Breast epithelium (tissue), 4 donors: Measurements from ENCODE around the gene ATP2A1. TPM values are rescaled to one million over a fixed set of nuclear protein-coding genes. Genes with fewer than 3 reads are reported as not detected.

Source experiments
- DNase-seq, 2 donors: peaks; one replicate each; pipeline ENCODE4 v3.0.0-alpha.2; 2019; ENCODE audit warnings: low spot score in 2 of 2
- H3K27ac ChIP-seq, 2 donors: fragments of 200-600 bp; sonication (generic) in 1 of 2; one replicate each; pipeline ENCODE4 v1.5.1; 2016 to 2019; ENCODE audit warnings: mild to moderate bottlenecking in 1 of 2
- H3K27me3 ChIP-seq, 2 donors: fragments of 200-600 bp; sonication (generic) in 1 of 2; one replicate each; pipeline versions ENCODE4 v1.5.1 to v1.6.0; 2017 to 2019; ENCODE audit warnings: control low read depth in 1 of 2, mild to moderate bottlenecking in 1 of 2
- H3K36me3 ChIP-seq: fragments of 200-600 bp; one replicate; pipeline ENCODE4 v1.5.1; 2019
- H3K4me1 ChIP-seq, 2 donors: fragments of 200-600 bp; sonication (generic); one replicate each; pipeline ENCODE4 v1.5.1; 2016 to 2019; ENCODE audit warnings: control low read depth in 1 of 2
- H3K4me3 ChIP-seq, 3 donors: fragments of 200-600 bp; sonication (generic); 1 replicate in 2 of 3; 2 replicates in 1 of 3; pipeline ENCODE4 v1.5.1; 2016 to 2019; ENCODE audit warnings: mild to moderate bottlenecking in 3 of 3, moderate library complexity in 2 of 3
- H3K9me3 ChIP-seq, 2 donors: fragments of 200-600 bp; sonication (generic) in 1 of 2; one replicate each; pipeline ENCODE4 v1.5.1; 2016 to 2019; ENCODE audit warnings: control low read depth in 1 of 2
- CTCF ChIP-seq, 3 donors: fragments of 450-650 bp; IDR thresholded peaks; one replicate each; pipeline ENCODE4 v1.5.1; 2016 to 2017; ENCODE audit warnings: antibody characterized with exemption in 3 of 3, mild to moderate bottlenecking in 3 of 3, moderate library complexity in 3 of 3
- POLR2A ChIP-seq: fragments of 450-650 bp; IDR thresholded peaks from one replicate; pipeline ENCODE4 v1.6.1; 2016; ENCODE audit warnings: antibody characterized with exemption, mild to moderate bottlenecking, moderate library complexity
- POLR2AphosphoS5 ChIP-seq, 3 donors: sonication (generic); formaldehyde crosslinking; IDR thresholded peaks; one replicate each; pipeline ENCODE4 v1.6.1; 2017; ENCODE audit warnings: antibody characterized with exemption in 3 of 3
- intact Hi-C: fragments of 100-400 bp; cut with DNase I; formaldehyde crosslinking; loops from one replicate; pipeline ENCODE4 v1.15.1; 2023; ENCODE audit warnings: low total_unique reads
- total RNA-seq, 3 donors: library from RNA; depleted of rRNA; stranded (reverse); fragments of >200 nt; gene quantifications; one replicate each; pipeline ENCODE4 v1.1.0, GENCODE V29; 2016

ATP2A1 gene
- total RNA-seq, 3 donors from 2014 or later, result 0.15 to 0.48 (median 0.33) TPM

GRCh38 chr16:28858421-28858820, 19.9 kb upstream of the ATP2A1 start:
- Histone ChIP-seq H3K9me3 (no peaks in the 10 kb centered on the region), H3K27me3 (no peaks in the 10 kb centered on the region), H3K27ac (peak overlapping the region; percentile 76 to 88), H3K36me3 (no peaks in the 10 kb centered on the region), H3K4me1 (no peaks in the 10 kb centered on the region), H3K4me3 (no peak overlapping the region)
- no peak for DNase-seq
- TF ChIP-seq POLR2AphosphoS5 (IDR thresholded peaks at IDR 0.05), result no peak
- no peak for TF ChIP-seq POLR2A
- TF ChIP-seq CTCF (IDR thresholded peaks at IDR 0.05), result no peak
- intact Hi-C loops, result no loop called here

GRCh38 chr16:28859326-28859725, 19.0 kb upstream of the ATP2A1 start:
- no peaks in the 10 kb centered on the region for H3K36me3 ChIP-seq
- intact Hi-C loops, result no loop called here
- no peak for DNase-seq
- H3K27ac ChIP-seq, result peak overlapping the region in 1 of 2 donors; percentile 76
- no peaks in the 10 kb centered on the region for H3K4me1 ChIP-seq
- no peak overlapping the region for H3K4me3 ChIP-seq
- H3K27me3 ChIP-seq, result no peaks in the 10 kb centered on the region
- no peaks in the 10 kb centered on the region for H3K9me3 ChIP-seq
- TF ChIP-seq CTCF (IDR thresholded peaks at IDR 0.05), result no peak
- TF ChIP-seq POLR2A, result no peak
- TF ChIP-seq POLR2AphosphoS5 (IDR thresholded peaks at IDR 0.05), result no peak

- peak overlapping the region; percentile 82 to 89 (median 86) for H3K4me3 ChIP-seq
Observed at GRCh38 chr16:28863929-28864793, 14.1 kb upstream of the ATP2A1 start.

GRCh38 chr16:28865001-28865688, 13.1 kb upstream of the ATP2A1 start:
- Histone ChIP-seq H3K9me3 (no peaks in the 10 kb centered on the region), H3K27ac (peak overlapping the region in 1 of 2 donors; percentile 95), H3K4me3 (peak overlapping the region in 1 of 3 donors; percentile 10), H3K27me3 (no peaks in the 10 kb centered on the region), H3K36me3 (peaks cover 6% of the 10 kb centered on the region), H3K4me1 (no peaks in the 10 kb centered on the region)
- intact Hi-C loops, result no loop called here
- TF ChIP-seq CTCF (IDR thresholded peaks at IDR 0.05) (no peak), POLR2AphosphoS5 (IDR thresholded peaks at IDR 0.05) (no peak), POLR2A (no peak)
- DNase-seq, result no peak

More at GRCh38 chr16:28863929-28864793, 14.1 kb upstream of the ATP2A1 start:
- DNase-seq, result no peak
- H3K9me3 ChIP-seq, result no peaks in the 10 kb centered on the region
- H3K36me3 ChIP-seq, result no peaks in the 10 kb centered on the region
- intact Hi-C loops, result no loop called here
- H3K27me3 ChIP-seq, result no peaks in the 10 kb centered on the region
- H3K27ac ChIP-seq, result peak overlapping the region; percentile 93 to 95
- TF ChIP-seq POLR2AphosphoS5 (IDR thresholded peaks at IDR 0.05), result no peak
- TF ChIP-seq POLR2A, result no peak
- TF ChIP-seq CTCF (IDR thresholded peaks at IDR 0.05), result no peak
- no peaks in the 10 kb centered on the region for H3K4me1 ChIP-seq
